HG03432 (cell line): ENCODE results near the gene MTUS2.
A peak's percentile ranks its signal among the peaks of the same experiment; 100 is the strongest.

ENCODE experiments used
- ATAC-seq: cut with Tn5 transposase; IDR thresholded peaks from one replicate; pipeline ENCODE4 v1.9.1; 2021; ENCODE audit warnings: mild to moderate bottlenecking, moderate library complexity; ENCODE audit not compliant: unreplicated experiment

Gene MTUS2

DNA sequence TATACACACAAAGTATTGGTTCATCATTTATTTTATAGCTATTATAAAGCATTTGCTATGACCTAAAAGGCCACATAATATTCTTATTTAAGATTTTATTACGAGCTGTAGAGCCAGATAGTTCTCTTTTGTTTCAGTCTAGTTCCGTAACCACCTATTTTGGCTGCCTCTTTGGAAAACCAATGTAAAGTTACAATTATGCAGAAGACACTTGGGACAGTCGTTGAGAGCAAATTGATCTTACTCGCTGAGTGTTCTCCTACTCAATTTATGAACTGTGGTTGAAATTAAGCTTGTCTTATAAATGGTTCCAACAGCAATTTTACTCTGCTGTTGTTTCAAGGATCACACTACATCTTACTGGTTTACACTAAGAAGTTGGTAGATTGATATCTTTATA is 653.0 kb downstream of the MTUS2 start:
- ATAC-seq, result no peak

DNA sequence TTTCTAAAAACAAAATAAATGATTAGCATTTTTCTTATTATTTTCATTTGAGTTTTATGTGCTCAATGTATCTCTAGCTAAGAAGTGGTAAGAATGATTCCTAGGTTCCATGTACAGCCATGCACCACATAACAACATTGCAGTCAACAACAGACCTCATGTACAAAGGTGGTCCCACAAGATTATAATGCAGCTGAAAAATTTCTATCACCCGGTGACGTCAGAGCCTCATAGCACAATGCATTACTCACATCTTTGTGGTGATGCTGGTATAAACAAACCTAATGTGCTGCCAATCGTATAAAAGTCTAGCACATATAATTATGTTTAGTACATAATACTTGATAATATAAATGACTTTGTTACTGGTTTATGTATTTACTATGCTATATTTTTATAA is 654.9 kb downstream of the MTUS2 start:
- ATAC-seq, result no peak

DNA sequence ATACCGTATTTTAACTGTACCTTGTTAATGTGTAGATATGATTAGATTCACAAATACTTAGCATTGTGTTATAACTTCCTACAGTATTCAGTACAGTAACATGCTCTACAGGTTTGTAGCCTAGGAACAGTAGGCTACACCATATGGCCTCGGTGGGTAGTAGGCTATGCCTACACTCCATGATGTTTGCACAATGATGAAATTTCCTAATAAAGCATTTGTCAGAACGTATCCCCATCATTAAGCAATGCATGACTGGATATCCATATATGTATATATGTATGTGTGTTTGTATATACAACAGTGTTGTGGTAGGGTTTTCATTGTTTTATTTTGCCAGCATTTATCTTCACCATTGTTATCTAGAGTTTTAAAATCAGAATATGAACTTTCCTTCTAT is 655.9 kb downstream of the MTUS2 start:
- ATAC-seq, result no peak

DNA sequence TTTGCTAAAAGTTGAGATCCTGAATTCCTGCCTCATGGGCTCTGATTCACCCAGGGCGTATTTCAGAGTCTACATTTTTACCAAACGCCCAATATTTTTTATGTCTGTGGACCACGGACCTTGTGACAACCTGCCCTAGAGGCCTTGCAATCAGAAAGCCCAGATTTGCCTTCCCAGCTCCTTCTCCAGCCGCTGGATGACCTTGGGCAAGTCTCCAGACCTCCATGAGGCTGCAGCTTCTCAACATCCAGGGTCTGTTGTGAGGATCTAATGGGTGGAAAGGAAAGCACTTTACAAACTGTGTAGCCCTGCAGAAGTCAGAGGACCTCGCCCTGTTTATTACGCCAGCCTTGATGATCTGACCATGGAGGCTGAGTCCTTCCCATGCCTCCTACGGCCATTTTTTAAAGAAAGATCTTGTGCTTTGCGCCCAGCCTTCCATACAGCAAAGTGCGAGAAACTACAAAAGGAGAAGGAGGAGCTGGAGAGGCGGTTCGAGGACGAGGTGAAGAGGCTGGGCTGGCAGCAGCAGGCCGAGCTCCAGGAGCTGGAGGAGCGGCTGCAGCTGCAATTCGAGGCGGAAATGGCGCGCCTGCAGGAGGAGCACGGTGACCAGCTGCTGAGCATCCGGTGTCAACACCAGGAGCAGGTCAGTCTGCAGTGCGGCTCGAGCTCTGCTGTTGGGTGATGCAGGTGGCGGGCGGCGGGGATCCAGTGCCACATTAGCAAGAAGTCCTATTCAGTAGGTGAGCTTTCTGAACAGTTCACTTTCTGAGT is 659.8 kb downstream of the MTUS2 start:
- no peak for ATAC-seq

DNA sequence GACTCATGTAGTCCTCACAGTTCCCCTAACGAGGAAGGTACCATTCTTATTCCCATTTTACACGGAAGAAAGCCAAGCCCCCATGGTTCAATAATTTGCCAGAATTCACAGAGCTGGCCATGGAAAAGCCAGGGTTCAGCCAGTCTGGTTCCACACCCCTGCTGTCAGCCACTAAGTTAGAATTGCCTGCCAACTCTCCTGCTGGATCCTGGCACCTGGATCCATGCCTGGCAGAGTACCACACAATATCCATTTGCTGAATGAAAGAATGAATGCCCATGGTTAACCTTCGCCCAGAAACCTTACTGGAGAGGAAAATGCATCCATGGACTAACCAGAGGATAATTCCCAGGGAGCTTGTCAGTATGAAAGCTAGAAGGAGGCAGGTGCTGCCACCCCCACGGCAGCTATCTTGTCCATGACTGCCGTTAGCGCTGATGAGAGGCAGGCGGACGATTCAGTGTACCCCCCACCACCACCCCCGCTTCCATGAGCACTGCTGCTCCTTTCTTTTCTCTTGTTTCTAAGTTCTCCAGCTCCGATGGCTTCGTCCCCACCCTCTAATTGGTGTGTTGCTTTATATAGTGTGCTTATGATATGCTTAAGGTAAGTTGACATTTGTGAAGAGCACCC is 660.9 kb downstream of the MTUS2 start:
- ATAC-seq, result no peak

DNA sequence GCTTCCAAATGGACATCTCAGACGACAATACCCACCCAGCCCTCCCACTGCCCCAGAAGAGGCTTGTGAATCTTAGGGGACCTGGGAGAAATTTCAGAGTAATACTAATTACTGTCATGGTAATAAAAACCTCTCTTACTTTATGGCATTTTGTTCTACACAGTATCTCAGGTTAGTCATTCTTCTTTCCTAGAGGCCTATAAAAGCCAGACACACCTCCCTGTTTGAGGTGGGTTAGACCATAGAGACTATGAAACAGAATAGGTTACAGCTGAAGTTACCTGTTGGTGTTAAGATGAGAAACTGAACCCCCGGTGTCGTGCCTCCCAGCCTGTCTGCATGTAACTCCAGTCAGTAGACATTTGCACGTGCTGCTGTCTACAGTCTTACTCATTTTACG is 661.5 kb downstream of the MTUS2 start:
- no peak for ATAC-seq

DNA sequence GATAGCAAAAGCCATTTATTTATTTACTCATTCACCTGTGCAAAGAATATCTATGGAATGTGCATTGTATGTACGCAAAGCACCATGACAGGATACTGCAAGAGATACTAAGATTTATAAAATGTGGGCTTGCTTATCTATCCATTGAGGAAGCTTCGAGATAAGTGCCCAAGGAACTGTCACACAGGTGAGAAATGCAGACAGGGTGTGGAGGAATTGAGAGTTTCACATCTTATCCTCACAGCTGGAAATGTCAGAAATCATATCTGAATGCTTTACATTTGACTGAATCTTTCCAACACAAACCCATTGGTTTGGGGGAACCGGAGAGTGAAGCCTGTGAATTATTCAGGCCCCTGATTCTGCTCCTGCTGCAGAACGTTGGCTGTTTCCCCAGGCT is 662.4 kb downstream of the MTUS2 start:
- no peak for ATAC-seq

DNA sequence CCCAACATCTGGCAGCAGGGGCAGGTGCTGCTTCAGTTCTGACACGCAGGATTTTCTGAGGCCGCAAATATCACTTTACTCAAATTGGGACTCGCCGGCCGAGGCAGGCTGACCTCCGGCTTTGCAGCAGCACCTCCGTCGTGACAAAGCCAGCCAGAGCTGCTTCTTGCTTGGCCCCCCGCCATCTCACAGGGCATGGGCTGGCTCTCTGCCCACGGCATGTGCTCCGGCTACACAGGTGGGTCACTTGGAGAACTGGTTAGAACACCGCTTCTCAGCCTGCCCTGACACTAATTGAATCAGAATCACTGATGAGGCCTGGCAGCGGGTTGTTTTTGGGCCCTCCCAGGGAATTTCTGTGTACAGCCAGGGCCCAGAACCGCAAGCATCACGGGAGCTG is 663.1 kb downstream of the MTUS2 start:
- ATAC-seq, result no peak

DNA sequence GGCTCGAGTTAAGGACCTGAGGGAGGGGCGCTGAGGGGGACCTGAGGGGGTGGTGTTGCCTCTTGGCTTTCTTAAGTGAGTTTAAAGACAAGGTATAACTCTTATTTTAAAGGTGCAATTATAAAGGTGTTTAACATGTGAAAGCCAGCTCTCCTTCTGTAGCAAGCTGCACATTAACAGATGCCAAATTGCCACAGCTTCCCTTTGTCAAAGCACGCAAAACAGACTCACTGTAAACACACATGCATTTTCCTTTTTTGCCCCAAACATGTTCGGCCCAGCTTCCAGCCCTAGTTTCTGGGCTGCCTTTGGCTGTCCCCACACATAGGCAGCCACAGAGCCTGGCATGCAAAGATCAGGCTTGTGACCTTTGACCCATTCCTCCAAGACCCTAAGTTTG is 663.5 kb downstream of the MTUS2 start:
- ATAC-seq, result no peak

DNA sequence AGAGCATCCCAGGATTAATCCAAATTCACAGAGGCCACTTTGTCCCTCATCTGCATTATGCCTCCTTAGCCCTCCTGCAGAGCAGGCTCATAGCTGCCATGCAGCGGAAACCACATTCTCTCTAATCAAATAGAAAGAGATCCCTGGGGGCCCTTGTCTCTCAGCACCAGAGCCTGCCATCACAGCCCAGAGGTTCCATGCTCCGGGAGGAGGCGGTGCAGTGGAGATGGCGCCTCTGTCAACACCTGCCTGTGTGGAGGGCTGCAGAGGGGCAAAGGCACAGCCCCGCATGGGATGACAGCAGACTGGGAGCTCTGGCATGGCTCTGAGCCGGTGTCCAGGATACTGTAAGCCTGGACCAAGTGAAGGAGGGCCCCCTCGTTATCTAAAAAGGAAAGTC is 664.1 kb downstream of the MTUS2 start:
- ATAC-seq, result peak; percentile 80

DNA sequence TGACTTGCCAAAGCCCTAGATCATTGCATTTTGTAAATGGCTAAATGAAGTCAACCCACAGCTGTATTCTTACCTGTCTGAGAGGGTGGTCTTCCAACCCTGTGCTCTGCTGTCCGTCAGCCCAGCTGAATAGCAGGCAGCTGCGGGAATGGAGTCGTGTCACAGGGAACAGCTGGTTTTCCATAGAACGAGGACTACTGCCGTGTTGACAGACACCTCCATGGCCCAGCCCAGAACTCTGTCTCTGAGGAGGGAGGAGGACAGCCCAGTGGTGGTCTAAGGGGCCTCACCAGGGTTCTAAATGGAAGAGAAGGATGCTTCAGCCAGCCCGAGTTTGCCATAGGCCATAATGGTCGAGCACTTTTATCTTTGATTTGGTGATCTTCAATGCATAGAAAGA is 664.7 kb downstream of the MTUS2 start:
- no peak for ATAC-seq

DNA sequence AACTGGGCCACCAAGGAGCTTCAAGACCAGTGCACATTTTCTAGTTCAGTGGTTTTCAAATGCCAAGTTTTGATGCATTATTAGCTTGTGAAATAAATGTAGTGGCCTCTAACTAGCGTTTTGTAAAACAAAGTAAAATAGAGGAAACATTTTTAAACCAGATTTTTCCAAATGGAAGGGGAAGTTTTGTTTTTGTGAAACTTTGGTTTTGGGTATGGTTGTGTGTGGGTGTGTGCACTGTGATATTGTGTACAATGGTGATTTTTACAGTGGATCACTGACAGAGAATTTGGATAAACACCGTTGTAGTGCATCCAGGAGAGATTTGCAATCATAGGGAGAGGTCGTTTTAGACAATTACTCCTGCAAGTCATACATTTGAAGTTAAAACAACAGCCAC is 666.4 kb downstream of the MTUS2 start:
- no peak for ATAC-seq

DNA sequence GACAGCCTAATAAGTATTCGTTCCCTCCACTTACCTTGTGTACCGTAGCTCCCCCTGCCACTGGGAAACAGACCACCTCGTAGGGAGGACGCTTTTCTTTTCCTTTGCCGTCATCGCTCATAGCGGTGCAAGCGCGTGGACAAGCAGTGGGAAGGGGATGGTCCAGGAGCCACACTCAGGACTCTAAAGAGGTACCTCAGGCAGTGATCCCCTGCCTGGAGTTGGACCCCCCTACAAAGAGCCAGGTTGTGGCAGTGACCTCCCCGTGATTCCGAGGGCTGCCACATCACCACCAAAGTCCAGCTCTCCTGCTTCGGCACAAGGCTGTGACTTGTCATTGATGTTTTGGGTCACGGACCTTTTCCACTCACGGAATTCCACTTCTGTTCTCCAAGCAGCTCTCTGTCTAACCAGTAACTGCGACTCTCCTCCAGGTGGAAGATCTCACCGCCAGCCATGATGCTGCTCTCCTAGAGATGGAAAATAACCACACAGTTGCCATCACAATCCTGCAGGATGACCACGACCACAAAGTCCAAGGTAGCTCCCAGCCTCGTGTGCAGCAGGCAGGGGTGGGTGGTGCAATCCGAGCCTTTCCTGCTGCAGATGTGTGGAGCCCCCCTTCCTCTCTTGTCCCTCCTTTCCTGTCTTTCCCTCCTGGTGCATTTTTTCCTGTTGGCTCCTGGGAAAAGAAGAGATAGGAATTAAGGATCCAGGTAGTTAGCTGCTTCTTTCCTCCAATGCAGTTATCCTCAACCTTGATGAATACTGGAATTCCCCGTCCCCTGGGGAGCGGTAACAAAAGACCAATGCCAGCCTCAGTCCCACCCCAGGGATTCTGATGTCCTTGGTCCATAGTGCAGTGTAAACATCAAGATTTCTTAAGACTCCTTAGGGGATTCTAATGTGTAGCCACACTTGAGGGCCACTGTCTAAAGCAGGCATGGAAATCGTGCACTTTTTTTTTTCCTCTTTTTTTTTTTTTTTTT is 667.6 kb downstream of the MTUS2 start:
- no peak for ATAC-seq

DNA sequence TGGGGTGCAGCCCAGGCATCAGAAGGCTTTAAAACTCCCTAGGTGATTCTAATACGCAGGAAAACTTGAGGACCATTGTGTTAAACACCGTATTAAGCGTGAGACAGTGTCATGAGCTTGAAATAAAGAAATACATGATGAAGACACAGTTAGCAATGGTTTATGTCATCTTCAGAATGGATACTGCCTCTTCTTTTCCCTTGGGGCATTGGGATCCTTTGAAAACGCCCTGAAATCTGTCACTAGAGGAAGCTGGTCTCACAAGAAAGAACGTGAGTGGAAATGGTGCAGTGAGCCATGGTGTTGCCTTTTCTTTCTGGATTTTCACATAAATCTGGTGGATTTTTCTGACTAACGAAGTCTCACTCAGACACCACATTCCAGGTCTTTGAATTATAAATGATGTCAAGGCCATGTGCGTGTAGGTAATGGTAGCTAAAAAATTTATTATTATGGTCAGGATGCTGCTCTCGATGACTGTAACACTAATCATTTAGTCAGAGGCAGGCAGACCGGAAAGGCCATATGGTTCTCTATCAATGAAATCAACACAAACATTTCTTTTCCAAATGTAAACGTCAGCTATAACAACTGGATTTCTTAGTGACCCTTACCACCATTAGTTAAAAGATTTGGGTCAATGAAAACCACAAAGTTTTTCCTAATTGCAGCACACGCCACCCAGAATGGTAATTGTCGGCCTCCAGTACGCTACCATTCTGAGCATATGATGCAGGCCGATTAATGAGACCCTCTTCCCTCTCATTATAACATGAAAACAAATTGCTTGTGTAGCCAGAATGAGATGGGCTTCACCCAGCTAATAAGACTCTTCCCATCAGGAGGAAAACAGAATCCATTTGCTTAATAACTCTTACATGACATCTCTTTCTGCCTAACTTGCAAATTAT is 669.8 kb downstream of the MTUS2 start:
- no peak for ATAC-seq

DNA sequence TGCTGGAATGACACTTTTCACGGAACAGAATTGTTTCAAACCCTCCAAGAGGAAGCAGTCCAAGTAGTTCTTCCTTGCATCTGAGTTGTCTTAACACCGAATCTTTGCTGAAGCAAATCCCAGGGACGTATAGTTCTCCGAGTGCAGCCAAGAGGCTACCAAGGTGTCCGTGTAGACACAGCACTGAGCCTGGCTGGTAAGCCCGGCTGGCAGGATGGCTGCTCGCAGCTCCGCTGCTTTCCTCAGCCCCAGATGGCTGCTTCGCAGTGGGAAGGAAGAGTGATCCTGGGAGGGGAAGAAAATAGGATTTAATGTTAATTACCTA is 670.4 kb downstream of the MTUS2 start:
- ATAC-seq, result no peak

DNA sequence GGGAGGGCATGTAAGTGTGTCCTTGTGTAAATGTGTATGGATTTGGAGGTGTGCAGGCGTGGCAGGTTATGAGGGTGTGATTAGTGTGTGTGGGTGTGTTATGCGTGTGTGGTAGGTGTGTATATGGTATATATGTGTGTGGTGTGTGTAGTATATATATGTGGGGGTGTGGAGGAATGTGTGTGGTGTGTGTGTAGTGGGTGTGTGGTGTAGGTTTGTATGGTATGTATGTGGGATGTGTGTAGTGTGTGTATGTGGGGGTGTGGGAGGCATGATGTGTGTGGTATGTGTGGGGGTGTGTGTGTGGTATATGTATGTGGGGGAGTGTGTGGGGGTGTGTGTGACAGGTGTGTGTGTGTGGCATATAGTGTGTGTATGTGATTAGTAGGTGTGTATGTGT is 671.1 kb downstream of the MTUS2 start:
- no peak for ATAC-seq

DNA sequence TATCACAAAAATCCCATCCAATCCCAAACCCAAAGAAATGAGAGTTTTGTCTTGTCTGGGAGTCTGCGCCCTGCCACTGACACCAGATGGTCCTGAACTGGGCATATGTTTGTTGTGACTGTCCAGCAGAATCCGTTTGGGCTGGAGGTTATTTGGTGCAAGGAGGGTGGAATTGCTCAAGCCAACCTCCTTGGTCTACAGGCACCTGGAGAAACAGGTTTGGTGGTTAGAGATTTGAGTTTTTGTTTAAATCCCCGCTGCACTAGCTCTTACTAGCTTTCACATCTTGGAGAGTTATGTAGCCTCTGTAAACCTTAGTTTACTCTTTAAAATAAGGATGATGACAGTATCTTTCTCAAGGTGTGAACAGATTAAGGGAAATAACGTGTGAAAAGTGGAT is 673.7 kb downstream of the MTUS2 start:
- no peak for ATAC-seq

DNA sequence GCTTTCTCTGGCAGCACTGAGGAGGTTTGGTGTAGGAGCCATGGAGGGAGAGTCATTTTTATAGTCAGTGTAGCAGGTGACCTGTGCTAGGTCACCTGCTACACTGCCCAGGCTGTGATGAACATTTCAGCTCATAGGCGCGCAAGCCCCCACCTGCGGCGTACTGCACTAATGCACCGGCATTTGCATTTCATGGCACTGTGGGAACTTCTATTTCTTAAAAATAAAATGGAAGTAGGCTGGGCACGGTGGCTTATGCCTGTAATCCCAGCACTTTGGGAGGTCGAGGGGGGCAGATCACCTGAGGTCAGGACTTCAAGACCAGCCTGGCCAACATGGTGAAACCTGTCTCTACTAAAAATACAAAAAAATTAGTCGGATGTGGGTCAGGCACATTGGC is 674.4 kb downstream of the MTUS2 start:
- no peak for ATAC-seq

DNA sequence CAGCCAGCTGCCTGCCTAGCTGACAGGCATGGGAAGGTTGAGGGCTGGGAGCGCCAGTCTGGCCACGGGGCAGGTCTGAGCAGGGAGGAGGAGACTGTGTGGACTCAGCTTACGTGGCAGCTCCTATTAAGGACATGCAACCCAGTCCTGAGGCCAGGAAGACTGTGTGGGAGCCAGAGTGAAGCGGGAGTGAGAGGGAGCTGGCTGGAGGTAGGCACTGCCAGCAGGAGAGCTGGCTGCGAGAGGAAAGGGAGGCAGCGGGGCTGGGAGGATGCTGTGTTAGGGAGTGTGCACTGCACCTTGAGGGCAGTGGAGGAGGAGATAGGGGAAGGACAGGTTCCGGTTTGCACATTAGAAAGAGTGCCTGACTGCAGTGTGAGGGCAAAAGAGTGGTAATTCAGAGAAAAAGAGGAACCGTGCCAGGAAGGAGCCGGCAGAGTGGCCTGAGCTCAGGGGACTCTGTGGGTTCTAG is 676.1 kb downstream of the MTUS2 start:
- ATAC-seq, result peak; percentile 74

DNA sequence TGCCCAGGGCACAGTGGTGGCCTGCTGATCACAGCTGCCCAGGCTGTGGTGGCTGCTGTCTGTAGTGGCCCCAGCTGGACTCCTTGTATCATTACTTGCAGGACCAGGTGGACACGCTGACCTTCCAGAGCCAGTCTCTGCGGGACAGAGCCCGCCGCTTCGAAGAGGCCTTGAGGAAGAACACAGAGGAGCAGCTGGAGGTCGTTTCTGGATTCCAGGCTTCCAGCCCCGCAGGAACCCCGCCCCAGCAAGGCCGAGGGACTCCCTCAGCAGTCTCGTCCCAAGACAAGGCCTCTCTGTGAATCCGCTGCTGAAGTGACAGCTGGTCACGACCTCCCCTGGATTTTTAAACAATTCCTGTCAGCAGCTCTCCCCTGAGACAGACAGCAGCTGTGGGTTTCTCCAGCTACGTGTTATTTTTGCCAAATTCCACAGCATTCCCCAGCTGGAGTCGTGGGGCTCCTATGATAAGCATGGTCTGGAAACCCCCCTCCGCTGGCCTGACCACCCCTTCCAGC is 677.1 kb downstream of the MTUS2 start:
- ATAC-seq, result no peak
